GM15510 (cell line): Measurements from ENCODE around the gene MVD.

ENCODE experiments used
- POLR2A ChIP-seq: IDR thresholded peaks from 3 replicates; pipeline ENCODE4 v1.6.1; 2011; ENCODE audit warnings: borderline replicate concordance; ENCODE audit not compliant: insufficient read length; ENCODE audit errors: extremely low read depth

The MVD gene

GRCh38 chr16:88657371-88657770, 5.5 kb downstream of the MVD start:
- TF ChIP-seq POLR2A = no peak

- TF ChIP-seq POLR2A = no peak
Observed at GRCh38 chr16:88656291-88656980, 6.5 kb downstream of the MVD start.

GRCh38 chr16:88655733-88656281, 7.1 kb downstream of the MVD start:
- no peak for TF ChIP-seq POLR2A

GRCh38 chr16:88655053-88655732, 7.7 kb downstream of the MVD start:
- no peak for TF ChIP-seq POLR2A

GRCh38 chr16:88654363-88655052, 8.4 kb downstream of the MVD start:
- TF ChIP-seq POLR2A = no peak

- TF ChIP-seq POLR2A = no peak
Observed at GRCh38 chr16:88653596-88654362, 9.1 kb downstream of the MVD start.

- TF ChIP-seq POLR2A = no peak
Observed at GRCh38 chr16:88653101-88653500, 9.8 kb downstream of the MVD start.

- no peak for TF ChIP-seq POLR2A
Observed at GRCh38 chr16:88652762-88653063, 10.2 kb downstream of the MVD start.

- no peak for TF ChIP-seq POLR2A
Observed at GRCh38 chr16:88651989-88652761, 10.7 kb downstream of the MVD start.

GRCh38 chr16:88651276-88651988, 11.5 kb downstream of the MVD start:
- TF ChIP-seq POLR2A = peak; percentile 43

GRCh38 chr16:88650749-88651275, 12.1 kb downstream of the MVD start, which contains the start of gene CYBA:
Gene CYBA (minus strand): TSS chr16:88651053. CDS start chr16:88651013, 40 bp downstream.
- TF ChIP-seq POLR2A = peak; percentile 93

- no peak for TF ChIP-seq POLR2A
Observed at GRCh38 chr16:88649924-88650748, 12.8 kb downstream of the MVD start.
